GM19193 (cell line): ENCODE data around the gene SDC4.

ENCODE experiments used
- POLR2A ChIP-seq: IDR thresholded peaks from 4 replicates; pipeline ENCODE4 v1.6.1; 2011; ENCODE audit not compliant: insufficient read depth, insufficient read length; ENCODE audit errors: extremely low read depth

The SDC4 gene

DNA sequence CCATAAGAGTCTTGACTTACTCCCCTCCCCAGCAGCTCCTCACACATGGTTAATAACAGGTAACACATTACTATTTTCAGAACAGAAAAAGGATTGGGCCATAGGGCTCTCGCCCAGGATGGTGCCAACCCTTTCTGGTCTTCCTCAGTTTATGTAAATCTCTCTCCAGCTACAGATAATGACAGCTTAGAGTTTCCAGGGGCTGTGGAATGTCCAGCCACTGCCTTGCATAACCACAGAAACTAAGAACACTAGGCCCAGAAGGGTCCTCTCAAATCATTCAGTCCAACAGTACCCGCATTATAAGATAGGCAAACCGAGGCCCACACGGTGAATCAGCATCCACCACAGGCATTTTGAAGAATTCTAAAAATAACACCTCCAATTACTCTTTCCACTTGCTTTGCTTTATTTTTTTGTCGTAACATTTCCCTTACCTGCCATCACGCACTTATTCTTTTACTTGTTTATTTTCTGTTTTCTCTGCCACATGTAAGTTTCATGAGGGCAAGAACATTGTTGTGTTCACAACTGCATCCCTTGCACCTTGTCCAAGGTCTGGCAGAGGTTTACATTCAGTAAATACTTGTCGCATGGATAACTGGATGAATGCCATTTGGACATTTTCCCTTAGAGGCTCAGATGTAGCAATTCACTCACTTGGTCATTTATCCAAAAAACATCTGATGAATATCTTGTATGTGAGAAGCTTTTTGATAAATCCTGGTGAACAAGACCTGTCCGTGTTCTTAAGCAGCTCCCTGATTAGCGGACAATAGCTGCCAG is 6.4 kb upstream of the SDC4 start:
- no peak for TF ChIP-seq POLR2A

DNA sequence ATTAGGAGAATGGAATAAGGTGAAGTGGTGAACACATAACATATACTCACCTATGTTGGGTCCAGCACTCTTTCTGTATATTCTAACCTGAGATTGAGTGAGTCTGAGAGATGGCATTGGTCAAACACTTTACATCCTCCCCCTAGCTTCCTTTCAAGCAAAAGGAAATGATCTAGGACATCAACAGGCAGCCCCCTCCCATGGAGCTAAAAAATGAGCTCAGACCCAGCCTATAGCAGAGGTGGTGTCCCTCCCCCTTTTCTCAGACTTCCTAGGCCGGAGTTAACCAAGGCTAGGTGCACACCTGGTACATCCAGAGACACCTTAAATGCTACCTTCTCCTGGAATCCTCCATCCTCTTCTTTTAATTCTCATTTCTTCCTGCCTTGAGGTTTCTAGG is 5.5 kb upstream of the SDC4 start:
- no peak for TF ChIP-seq POLR2A

DNA sequence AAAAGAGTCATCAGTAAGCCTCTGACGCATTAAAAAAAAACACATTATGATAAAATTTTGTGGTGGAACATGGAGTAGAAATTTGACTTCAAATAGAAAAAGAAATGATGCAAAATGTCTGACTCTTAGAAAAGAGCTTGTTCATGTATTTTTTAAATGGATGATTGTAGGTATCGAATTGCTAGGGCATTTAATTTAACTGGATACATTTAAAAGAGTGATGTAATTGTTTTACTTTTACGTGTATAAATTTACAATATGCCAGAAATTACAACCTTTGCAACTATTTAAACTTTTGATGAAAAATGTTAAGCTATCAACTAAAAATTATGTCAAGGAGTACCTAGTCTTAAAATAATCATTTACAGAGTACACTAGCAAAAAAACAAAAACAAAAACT is 4.5 kb upstream of the SDC4 start:
- TF ChIP-seq POLR2A = no peak

DNA sequence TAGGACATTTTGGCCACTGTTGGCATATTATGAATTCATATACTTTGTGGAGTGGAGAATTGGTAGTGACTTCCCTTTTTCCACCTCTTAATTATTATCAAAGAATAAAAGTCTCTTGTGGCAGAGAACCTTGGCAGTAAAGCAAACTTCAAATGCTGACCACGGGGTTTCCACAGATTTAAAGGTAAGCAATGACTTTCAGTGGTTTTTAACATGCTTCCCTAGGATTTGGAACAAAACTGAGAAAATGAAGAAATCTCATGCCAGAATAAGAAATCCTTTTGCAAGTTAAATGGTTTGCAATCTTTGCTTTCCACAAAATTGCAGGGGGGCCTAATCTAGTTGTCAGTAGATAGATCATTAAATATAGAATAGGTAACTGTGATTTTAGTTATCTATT is 2.0 kb upstream of the SDC4 start:
- TF ChIP-seq POLR2A = no peak

DNA sequence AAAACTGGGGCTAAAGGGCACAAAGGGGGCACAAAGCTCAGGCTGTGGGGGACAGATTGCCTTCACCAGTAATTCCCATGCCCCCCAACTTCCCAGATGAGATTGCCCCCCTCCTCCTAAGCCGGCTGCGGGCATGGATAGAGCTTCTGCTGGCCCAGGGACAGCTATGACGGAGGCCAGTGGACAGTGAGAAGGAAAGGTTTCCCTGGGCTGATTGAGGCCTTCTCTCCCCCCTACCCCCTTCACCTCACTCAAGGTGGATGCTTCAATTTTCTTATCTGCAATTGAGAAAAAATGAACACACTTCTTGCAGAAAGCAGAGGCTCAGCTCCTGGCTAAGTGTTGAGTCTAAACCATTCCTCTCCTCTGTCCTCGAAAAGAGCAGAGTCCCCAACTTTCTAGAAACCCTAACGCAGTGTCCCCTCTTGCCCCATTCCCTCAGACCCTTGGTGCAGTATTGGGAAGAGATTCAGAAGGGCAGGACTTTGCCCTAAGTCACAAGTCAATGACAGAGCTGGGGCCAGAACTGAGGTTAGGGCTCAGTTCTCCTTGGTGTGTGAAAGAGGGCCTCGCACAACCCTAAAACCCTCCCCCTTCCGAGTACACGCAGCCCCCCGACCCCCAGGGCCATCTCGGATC is 808 bp downstream of the SDC4 start:
- TF ChIP-seq POLR2A = no peak

DNA sequence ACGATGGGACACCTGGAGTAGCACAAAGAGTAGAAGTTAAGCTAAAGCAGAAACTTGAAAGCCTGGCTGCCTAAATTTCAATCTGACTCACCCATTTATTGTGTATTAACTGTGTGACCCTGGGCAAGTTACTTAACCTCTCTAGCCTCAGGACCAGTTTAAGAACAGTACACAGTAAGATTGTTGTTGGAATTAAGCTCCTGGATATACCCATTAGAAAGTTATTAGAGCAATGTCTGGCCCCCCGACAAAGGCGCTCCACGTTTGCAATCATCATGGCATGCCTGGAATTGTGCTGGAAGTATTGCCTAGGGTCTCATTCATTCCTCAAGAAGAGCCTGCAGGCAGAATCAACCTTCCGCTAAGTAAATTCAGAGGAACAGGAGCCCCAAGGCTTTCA is 1.4 kb downstream of the SDC4 start:
- TF ChIP-seq POLR2A = no peak

DNA sequence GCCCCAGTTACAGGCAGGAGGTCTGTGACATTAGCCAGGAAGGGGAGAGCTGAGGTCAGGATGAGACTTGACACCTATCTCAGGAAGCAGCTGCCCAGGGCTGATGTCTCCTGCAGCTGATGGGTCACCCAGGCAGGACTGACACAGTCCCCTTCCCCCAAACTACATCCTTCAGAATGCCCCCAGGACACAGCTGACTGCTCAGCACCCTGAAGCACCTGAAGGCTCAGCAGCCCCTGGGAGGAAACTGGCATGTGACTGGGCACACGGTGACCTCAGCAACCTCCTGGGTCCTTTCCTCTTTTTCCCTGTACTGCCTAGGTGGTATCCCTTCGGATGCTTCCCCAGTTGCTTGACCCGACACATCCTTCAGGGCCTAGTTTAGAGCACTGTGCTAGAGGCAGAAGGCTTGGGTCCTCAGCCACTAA is 1.9 kb downstream of the SDC4 start:
- TF ChIP-seq POLR2A = no peak

DNA sequence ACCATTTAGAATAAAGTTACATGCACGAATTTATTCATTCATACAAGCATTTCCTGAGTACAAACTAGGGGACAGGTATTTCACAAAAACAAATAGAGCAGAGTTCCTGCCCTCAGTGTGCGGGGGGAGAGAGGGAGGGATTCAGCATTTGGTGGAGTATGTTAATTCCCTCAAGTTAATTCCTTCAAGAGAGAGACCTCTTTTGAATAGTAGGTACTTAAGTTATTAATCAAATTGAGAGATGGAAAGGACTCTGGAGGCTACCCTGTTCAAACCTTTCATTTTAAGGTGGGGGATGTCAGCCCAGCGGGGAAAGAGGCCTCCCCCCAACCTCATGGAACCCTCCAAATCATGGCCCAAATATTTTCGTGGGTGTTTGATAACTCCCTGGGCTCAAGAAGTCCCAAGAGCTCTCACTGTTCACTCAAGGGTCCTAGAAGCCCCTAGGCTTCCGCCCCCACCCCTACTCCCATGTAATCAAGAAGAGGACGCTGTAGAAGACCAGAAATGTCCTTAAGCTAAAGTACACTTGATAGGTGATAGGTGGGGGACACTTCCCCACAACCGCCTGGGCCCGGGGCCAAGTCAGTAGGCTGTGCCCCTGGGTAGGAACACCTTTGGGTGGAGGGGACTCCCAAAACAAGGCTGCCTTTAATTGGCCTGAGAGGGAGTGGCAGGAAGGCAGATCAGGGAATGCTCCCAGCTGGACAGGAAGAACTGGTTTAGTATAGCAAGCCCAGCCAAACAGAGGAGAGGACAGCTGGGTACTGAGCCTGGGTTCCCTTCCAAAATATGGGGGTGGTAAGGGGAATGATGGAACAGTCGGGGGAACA is 2.9 kb downstream of the SDC4 start:
- no peak for TF ChIP-seq POLR2A

- no peak for TF ChIP-seq POLR2A
Measured at GRCh38 chr20:45344168-45344860, 3.9 kb downstream of the SDC4 start.

GRCh38 chr20:45343532-45344167 is 4.6 kb downstream of the SDC4 start:
- no peak for TF ChIP-seq POLR2A

DNA sequence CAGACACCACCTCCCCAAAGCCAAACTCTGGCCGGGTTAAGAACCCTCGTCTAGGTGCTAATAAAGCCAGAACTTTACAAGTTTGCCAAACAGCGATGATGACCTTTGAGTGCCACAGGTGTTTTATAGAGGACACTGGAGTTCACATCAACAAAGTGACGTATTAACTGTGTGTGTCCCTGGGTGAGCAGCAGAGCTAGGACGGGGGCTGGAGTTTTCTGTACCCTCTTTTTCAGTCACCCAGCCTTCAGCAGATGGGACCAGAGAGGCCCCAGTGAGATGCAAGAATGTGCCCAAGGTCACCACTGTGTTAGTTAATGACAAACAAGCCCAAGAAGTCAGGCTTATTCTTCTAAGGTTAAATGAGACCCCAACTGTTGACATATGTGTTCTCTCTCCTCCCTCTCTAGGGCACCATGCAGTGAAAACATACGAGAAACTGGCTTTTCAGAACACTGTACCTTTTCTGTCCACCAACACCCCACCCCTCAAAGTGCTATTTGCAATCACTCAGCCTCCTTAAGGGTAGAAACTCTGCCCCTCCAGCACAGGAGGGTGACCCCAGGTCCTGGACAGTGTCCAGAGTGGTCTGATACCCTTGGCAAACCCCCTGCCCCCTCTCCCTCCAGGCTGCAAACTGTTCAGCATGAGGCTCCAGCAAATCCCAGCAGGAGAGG is 5.2 kb downstream of the SDC4 start:
- TF ChIP-seq POLR2A = no peak

DNA sequence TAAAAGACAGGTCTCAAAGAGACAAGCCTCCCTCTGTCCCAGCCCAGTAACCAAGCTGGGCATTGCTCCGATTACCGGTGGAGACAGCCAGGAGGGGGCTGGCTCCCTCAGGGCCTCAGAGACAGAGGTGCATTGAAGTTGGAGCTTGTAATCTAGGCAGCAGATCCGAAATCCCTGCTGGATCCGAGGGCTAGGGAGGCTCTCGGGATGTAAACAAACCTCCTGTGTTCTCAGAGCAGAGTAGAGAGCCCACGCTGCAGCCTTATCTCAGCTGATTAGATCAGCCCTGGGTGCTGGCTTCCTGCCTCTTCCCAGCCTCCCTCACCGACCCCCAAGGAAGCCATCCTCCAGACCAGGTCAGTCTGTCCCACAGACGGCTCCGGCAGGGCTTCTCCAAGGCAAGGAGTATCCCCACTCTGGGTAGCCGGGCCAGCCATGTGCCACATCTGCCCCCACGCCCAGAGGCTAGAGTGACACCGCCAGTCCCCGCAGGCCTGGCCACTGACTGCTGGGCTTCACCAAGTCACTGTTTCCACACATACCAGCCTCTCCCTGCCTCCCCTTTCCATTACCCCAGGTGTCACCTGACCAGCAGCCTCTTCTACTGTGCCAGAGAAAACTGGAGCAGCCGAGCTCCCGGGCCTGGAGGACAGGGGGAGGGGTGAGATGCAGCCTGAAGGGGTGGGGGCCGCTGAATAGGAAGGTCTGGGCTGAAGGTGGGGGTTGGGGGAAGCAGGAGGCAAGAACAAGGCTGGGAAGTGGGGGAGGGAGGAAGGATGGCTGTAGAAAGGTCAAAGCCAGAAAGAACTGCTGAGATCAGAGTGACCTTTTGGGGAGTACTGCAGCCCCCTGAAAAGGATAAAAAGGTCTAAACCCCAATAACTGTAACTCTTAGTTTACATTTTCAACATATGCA is 6.0 kb downstream of the SDC4 start:
- no peak for TF ChIP-seq POLR2A

- no peak for TF ChIP-seq POLR2A
Measured at GRCh38 chr20:45341579-45341938, 6.7 kb downstream of the SDC4 start.

GRCh38 chr20:45340951-45341350 is 7.3 kb downstream of the SDC4 start:
- no peak for TF ChIP-seq POLR2A
